ENCODE measurements around the gene SREBF2. TPM values are rescaled to one million over a fixed set of nuclear protein-coding genes. Genes with fewer than 3 reads are reported as not detected.
"Not testable (repeated sequence)": the region's sequence is repeated elsewhere in the genome, so short reads cannot be mapped to it uniquely, and the experiment has no call there.

SREBF2 gene
- total and polyA plus RNA-seq, 2 donors = 15.8 to 41.0 TPM

DNA sequence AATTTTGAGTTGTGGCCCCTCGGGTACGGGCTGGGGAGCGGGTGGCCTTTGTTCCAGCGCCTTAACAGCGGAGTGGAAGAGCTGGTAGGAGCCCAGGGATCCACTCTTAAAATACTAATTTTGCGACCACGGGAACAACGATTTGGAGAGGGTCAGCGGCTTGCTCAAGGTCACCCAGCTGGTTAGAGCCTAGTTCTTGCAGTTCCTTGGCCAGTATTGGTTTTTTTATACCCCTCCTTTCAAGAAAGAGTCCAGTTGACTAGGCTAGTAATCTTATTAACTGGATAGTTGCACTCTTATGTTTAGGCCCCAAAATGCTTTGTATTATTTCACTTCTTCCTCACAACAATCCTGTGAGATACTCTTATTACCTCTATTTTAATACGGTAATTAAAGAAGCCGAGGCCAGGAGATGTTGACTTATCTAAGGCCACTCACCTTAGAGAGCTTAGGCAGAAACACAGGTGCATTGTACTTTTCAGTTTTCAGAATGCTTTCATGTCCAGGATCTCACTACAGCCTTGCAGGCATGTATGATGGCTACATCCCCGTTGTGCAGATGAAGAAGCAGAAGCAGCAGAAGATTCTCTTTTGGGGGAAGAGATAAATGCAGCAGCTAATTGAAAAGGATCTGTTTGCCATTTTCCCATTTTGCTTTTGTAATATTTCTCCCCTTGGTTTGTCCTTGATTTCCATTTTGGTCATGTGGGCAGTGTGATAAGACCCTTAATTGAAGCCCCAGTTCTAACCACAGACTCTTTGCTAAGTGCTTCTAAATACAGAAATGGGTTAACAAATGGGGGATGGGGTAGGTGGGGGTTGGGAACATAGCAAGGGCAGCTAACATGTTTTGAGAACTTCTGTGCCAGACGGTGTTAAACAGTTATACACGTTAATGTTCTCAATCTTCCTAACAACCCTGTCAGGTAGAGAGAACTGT lies 1.4 kb downstream of the SREBF2 start:
- Histone ChIP-seq H3K4me3 (ENCODE audit: low read length in 2 of 2) (peak overlapping the region; percentile 87 to 91), H3K27ac (ENCODE audit: low read depth in 1 of 2, low read length in 1 of 2) (peak overlapping the region; percentile 53 to 89), H3K36me3 (ENCODE audit: control insufficient read depth in 2 of 2, insufficient read depth in 2 of 2, low read length in 1 of 2) (peaks cover 7 to 26% of the 10 kb centered on the region in 2 donors), H3K4me1 (ENCODE audit: control insufficient read depth in 2 of 2, insufficient read depth in 2 of 2, low read length in 2 of 2) (peaks cover 14 to 23% of the 10 kb centered on the region in 2 donors), H3K9me3 (ENCODE audit: control insufficient read depth in 2 of 2, insufficient read depth in 1 of 2, low read length in 1 of 2) (peaks cover 0 to 13% of the 10 kb centered on the region in 2 donors), H3K27me3 (ENCODE audit: control insufficient read depth in 2 of 2, insufficient read depth in 1 of 2, low read length in 1 of 2) (no peaks in the 10 kb centered on the region)
- DNase-seq (ENCODE audit: low read depth in 6 of 9, low spot score in 9 of 9) = peak in 3 of 9 donors; percentile 21 to 56 (median 28)
- 21% methylated on average over 14 of the region's 14 CpGs for WGBS

GRCh38 chr22:41835462-41835861 lies 2.6 kb downstream of the SREBF2 start:
- not testable (repeated sequence) for DNase-seq (ENCODE audit: low read depth in 6 of 9, low spot score in 9 of 9); H3K27ac ChIP-seq (ENCODE audit: low read depth in 1 of 2, low read length in 1 of 2); H3K9me3 ChIP-seq (ENCODE audit: control insufficient read depth in 2 of 2, insufficient read depth in 1 of 2, low read length in 1 of 2); H3K27me3 ChIP-seq (ENCODE audit: control insufficient read depth in 2 of 2, insufficient read depth in 1 of 2, low read length in 1 of 2); H3K4me3 ChIP-seq (ENCODE audit: low read length in 2 of 2)
- WGBS = 97% methylated on average over 8 of the region's 8 CpGs
- H3K4me1 ChIP-seq (ENCODE audit: control insufficient read depth in 2 of 2, insufficient read depth in 2 of 2, low read length in 2 of 2) = peaks cover 14 to 23% of the 10 kb centered on the region in 2 donors
- H3K36me3 ChIP-seq (ENCODE audit: control insufficient read depth in 2 of 2, insufficient read depth in 2 of 2, low read length in 1 of 2) = peaks cover 7 to 33% of the 10 kb centered on the region in 2 donors

DNA sequence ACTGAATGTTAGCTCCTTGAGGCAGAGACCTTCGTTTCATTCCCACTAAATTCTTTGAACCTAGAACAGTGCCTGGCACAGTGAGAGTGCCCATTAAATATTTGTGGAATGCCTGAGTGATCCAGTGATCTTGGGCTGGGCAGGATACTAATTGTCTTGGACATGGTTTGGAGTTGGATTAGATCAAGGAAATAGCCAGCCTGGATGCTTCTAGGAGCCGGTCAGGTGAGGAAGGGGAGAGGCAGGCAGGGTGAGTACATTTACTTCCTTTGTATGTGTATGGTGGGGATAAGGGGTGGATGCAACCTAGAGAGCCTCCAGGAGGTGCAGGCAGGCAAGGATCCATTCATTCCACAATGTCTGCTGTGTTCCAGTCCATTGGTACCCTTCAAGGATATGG lies 3.6 kb downstream of the SREBF2 start:
- Histone ChIP-seq H3K27me3 (ENCODE audit: control insufficient read depth in 2 of 2, insufficient read depth in 1 of 2, low read length in 1 of 2) (no peaks in the 10 kb centered on the region), H3K4me3 (ENCODE audit: low read length in 2 of 2) (no peak overlapping the region), H3K27ac (ENCODE audit: low read depth in 1 of 2, low read length in 1 of 2) (no peak overlapping the region), H3K36me3 (ENCODE audit: control insufficient read depth in 2 of 2, insufficient read depth in 2 of 2, low read length in 1 of 2) (peaks cover 14 to 44% of the 10 kb centered on the region in 2 donors), H3K9me3 (ENCODE audit: control insufficient read depth in 2 of 2, insufficient read depth in 1 of 2, low read length in 1 of 2) (peaks cover 0 to 3% of the 10 kb centered on the region in 2 donors), H3K4me1 (ENCODE audit: control insufficient read depth in 2 of 2, insufficient read depth in 2 of 2, low read length in 2 of 2) (peaks cover 14 to 17% of the 10 kb centered on the region in 2 donors)
- 98% methylated on average over 2 of the region's 2 CpGs for WGBS
- DNase-seq (ENCODE audit: low read depth in 6 of 9, low spot score in 9 of 9) = no peak

DNA sequence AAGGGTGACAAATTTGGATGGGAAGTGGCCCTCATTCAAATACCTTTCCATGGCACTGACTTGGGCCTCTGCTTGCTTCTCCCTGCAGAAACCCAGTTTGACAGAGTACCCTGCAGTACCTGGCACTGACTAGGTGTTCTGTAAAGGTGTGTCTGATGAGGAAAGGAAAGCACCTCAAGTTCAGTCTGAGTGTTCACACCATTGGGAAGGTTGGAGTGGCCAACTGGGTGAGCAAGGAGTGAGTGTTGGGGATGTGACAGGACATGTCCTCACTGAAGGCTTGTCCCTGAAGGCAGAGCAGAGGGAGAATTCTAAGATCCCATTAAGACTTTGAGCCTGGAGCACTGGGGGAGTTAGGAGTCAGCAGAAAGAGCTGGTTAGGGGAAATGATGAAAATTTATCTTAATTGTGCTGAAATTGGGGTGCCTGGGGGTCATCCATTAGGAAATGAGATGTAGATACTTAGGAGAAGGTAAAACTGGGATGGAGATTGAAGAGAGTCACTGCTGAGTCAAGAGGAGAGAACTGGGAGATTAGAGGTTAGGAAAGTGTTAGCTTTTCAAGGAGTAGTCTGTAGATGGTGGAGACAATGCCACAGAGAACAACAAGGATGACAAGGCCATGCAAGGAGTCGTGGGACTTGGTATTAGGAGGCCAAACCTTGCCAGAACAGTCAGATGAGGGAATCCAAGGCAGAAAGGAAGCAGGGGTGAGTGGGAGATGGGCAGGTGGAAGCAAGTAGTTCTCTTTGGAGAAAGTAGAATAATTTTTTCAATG lies 6.1 kb downstream of the SREBF2 start:
- H3K27me3 ChIP-seq (ENCODE audit: control insufficient read depth in 2 of 2, insufficient read depth in 1 of 2, low read length in 1 of 2) = no peaks in the 10 kb centered on the region
- H3K36me3 ChIP-seq (ENCODE audit: control insufficient read depth in 2 of 2, insufficient read depth in 2 of 2, low read length in 1 of 2) = peaks cover 14 to 62% of the 10 kb centered on the region in 2 donors
- H3K4me1 ChIP-seq (ENCODE audit: control insufficient read depth in 2 of 2, insufficient read depth in 2 of 2, low read length in 2 of 2) = peaks cover 7 to 11% of the 10 kb centered on the region in 2 donors
- no peak overlapping the region for H3K27ac ChIP-seq (ENCODE audit: low read depth in 1 of 2, low read length in 1 of 2)
- H3K9me3 ChIP-seq (ENCODE audit: control insufficient read depth in 2 of 2, insufficient read depth in 1 of 2, low read length in 1 of 2) = no peaks in the 10 kb centered on the region
- DNase-seq (ENCODE audit: low read depth in 6 of 9, low spot score in 9 of 9) = no peak
- H3K4me3 ChIP-seq (ENCODE audit: low read length in 2 of 2) = no peak overlapping the region
- 98% methylated on average over 1 of the region's 1 CpG for WGBS

GRCh38 chr22:41840216-41840615 lies 7.3 kb downstream of the SREBF2 start:
- 97% methylated on average over 5 of the region's 5 CpGs for WGBS
- H3K9me3 ChIP-seq (ENCODE audit: control insufficient read depth in 2 of 2, insufficient read depth in 1 of 2, low read length in 1 of 2) = no peaks in the 10 kb centered on the region
- H3K4me1 ChIP-seq (ENCODE audit: control insufficient read depth in 2 of 2, insufficient read depth in 2 of 2, low read length in 2 of 2) = peaks cover 0 to 9% of the 10 kb centered on the region in 2 donors
- H3K4me3 ChIP-seq (ENCODE audit: low read length in 2 of 2) = no peak overlapping the region
- H3K36me3 ChIP-seq (ENCODE audit: control insufficient read depth in 2 of 2, insufficient read depth in 2 of 2, low read length in 1 of 2) = peaks cover 14 to 66% of the 10 kb centered on the region in 2 donors
- no peak for DNase-seq (ENCODE audit: low read depth in 6 of 9, low spot score in 9 of 9)
- no peaks in the 10 kb centered on the region for H3K27me3 ChIP-seq (ENCODE audit: control insufficient read depth in 2 of 2, insufficient read depth in 1 of 2, low read length in 1 of 2)
- no peak overlapping the region for H3K27ac ChIP-seq (ENCODE audit: low read depth in 1 of 2, low read length in 1 of 2)

GRCh38 chr22:41841085-41841712 lies 8.3 kb downstream of the SREBF2 start:
- 97% methylated on average over 3 of the region's 3 CpGs for WGBS
- H3K36me3 ChIP-seq (ENCODE audit: control insufficient read depth in 2 of 2, insufficient read depth in 2 of 2, low read length in 1 of 2) = peaks cover 13 to 60% of the 10 kb centered on the region in 2 donors

GRCh38 chr22:41842996-41843970 lies 10.4 kb downstream of the SREBF2 start:
- no peaks in the 10 kb centered on the region for H3K27me3 ChIP-seq (ENCODE audit: control insufficient read depth in 2 of 2, insufficient read depth in 1 of 2, low read length in 1 of 2)
- H3K9me3 ChIP-seq (ENCODE audit: control insufficient read depth in 2 of 2, insufficient read depth in 1 of 2, low read length in 1 of 2) = no peaks in the 10 kb centered on the region
- H3K27ac ChIP-seq (ENCODE audit: low read depth in 1 of 2, low read length in 1 of 2) = no peak overlapping the region
- no peak overlapping the region for H3K4me3 ChIP-seq (ENCODE audit: low read length in 2 of 2)
- peaks cover 10 to 48% of the 10 kb centered on the region in 2 donors for H3K36me3 ChIP-seq (ENCODE audit: control insufficient read depth in 2 of 2, insufficient read depth in 2 of 2, low read length in 1 of 2)
- peaks cover 5 to 28% of the 10 kb centered on the region in 2 donors for H3K4me1 ChIP-seq (ENCODE audit: control insufficient read depth in 2 of 2, insufficient read depth in 2 of 2, low read length in 2 of 2)
- DNase-seq (ENCODE audit: low read depth in 6 of 9, low spot score in 9 of 9) = no peak
- WGBS = 95% methylated on average over 8 of the region's 8 CpGs

More at GRCh38 chr22:41841085-41841712, 8.3 kb downstream of the SREBF2 start:
- no peak for DNase-seq (ENCODE audit: low read depth in 6 of 9, low spot score in 9 of 9)
- Histone ChIP-seq H3K4me3 (ENCODE audit: low read length in 2 of 2) (no peak overlapping the region), H3K27me3 (ENCODE audit: control insufficient read depth in 2 of 2, insufficient read depth in 1 of 2, low read length in 1 of 2) (no peaks in the 10 kb centered on the region), H3K4me1 (ENCODE audit: control insufficient read depth in 2 of 2, insufficient read depth in 2 of 2, low read length in 2 of 2) (peaks cover 3 to 14% of the 10 kb centered on the region in 2 donors), H3K9me3 (ENCODE audit: control insufficient read depth in 2 of 2, insufficient read depth in 1 of 2, low read length in 1 of 2) (no peaks in the 10 kb centered on the region), H3K27ac (ENCODE audit: low read depth in 1 of 2, low read length in 1 of 2) (peak overlapping the region; percentile 7 to 18)

- H3K27me3 ChIP-seq (ENCODE audit: control insufficient read depth in 2 of 2, insufficient read depth in 1 of 2, low read length in 1 of 2) = no peaks in the 10 kb centered on the region
- H3K4me3 ChIP-seq (ENCODE audit: low read length in 2 of 2) = no peak overlapping the region
- H3K27ac ChIP-seq (ENCODE audit: low read depth in 1 of 2, low read length in 1 of 2) = no peak overlapping the region
- WGBS = 63% methylated on average over 1 of the region's 1 CpG
- H3K4me1 ChIP-seq (ENCODE audit: control insufficient read depth in 2 of 2, insufficient read depth in 2 of 2, low read length in 2 of 2) = peaks cover 5 to 32% of the 10 kb centered on the region in 2 donors
- no peak for DNase-seq (ENCODE audit: low read depth in 6 of 9, low spot score in 9 of 9)
- peaks cover 10 to 50% of the 10 kb centered on the region in 2 donors for H3K36me3 ChIP-seq (ENCODE audit: control insufficient read depth in 2 of 2, insufficient read depth in 2 of 2, low read length in 1 of 2)
- no peaks in the 10 kb centered on the region for H3K9me3 ChIP-seq (ENCODE audit: control insufficient read depth in 2 of 2, insufficient read depth in 1 of 2, low read length in 1 of 2)
These were observed 11.1 kb downstream of the SREBF2 start for GRCh38 chr22:41844036-41844435.

All from thymus (tissue), 11 donors.